WTC11 (cell line): ENCODE data around the gene NPY2R. TPM values are rescaled to one million over a fixed set of nuclear protein-coding genes. Genes with fewer than 3 reads are reported as not detected.

Experiments
- ATAC-seq: fragments of 200-7000 bp; cut with Tn5 transposase; 2 replicates; pipeline ENCODE4 v1.10.0; 2021; ENCODE audit warnings: mild to moderate bottlenecking, moderate library complexity
- CTCF ChIA-PET: fragments of 300-600 bp; sonication (Branson Sonifier 250); formaldehyde crosslinking; loops from one replicate; lab custom pipeline; 2021; ENCODE audit warnings: antibody characterized with exemption; lab: Charles Lee
- POLR2A ChIA-PET: fragments of 350-600 bp; sonication (Branson Sonifier 250); formaldehyde crosslinking; loops from one replicate; lab custom pipeline; 2021; ENCODE audit warnings: antibody characterized with exemption; lab: Charles Lee
- DNase-seq: peaks from one replicate; pipeline ENCODE4 v3.0.0; 2021; ENCODE audit warnings: low spot score
- H3K27ac Mint-ChIP-seq: 2 replicates; pipeline ENCODE4 v1.8.0; 2021; ENCODE audit warnings: mixed read lengths
- H3K27me3 Mint-ChIP-seq: 2 replicates; pipeline ENCODE4 v1.8.0; 2021; ENCODE audit warnings: low read depth, mild to moderate bottlenecking, moderate library complexity, mixed read lengths
- H3K36me3 Mint-ChIP-seq: 2 replicates; pipeline ENCODE4 v1.8.0; 2021; ENCODE audit warnings: mixed read lengths
- H3K4me1 Mint-ChIP-seq: 2 replicates; pipeline ENCODE4 v1.8.0; 2022; ENCODE audit warnings: mixed read lengths
- H3K4me3 Mint-ChIP-seq: 2 replicates; pipeline ENCODE4 v1.8.0; 2021; ENCODE audit warnings: mild to moderate bottlenecking, moderate library complexity, mixed read lengths
- H3K9me3 Mint-ChIP-seq: 2 replicates; pipeline ENCODE4 v1.8.0; 2021; ENCODE audit warnings: mixed read lengths
- ATF2 ChIP-seq: sonication (generic); formaldehyde crosslinking; IDR thresholded peaks from 2 replicates; pipeline ENCODE4 v1.8.1; 2022; ENCODE audit warnings: low read depth, missing genetic modification reagents, borderline replicate concordance
- CREB1 ChIP-seq: sonication (generic); formaldehyde crosslinking; IDR thresholded peaks from 2 replicates; pipeline ENCODE4 v1.8.0; 2023; ENCODE audit warnings: mild to moderate bottlenecking, missing genetic modification reagents
- HMGA2 ChIP-seq: fragments of 250-450 bp; sonication (Bioruptor Pico); IDR thresholded peaks from 2 replicates; pipeline ENCODE4 v1.4.0; 2021; ENCODE audit warnings: mild to moderate bottlenecking, moderate library complexity
- KAT7 ChIP-seq: sonication (generic); formaldehyde crosslinking; IDR thresholded peaks from 2 replicates; pipeline ENCODE4 v1.8.1; 2023; ENCODE audit warnings: missing genetic modification reagents, mild to moderate bottlenecking, borderline replicate concordance
- MLX ChIP-seq: sonication (generic); formaldehyde crosslinking; IDR thresholded peaks from 2 replicates; pipeline ENCODE4 v1.8.1; 2023; ENCODE audit warnings: mild to moderate bottlenecking, missing genetic modification reagents, moderate library complexity
- NR1H2 ChIP-seq: sonication (generic); formaldehyde crosslinking; IDR thresholded peaks from 2 replicates; pipeline ENCODE4 v1.9.0; 2021; ENCODE audit warnings: mild to moderate bottlenecking, moderate library complexity, missing genetic modification reagents
- PRRX2 ChIP-seq: fragments of 250-450 bp; sonication (Bioruptor Pico); IDR thresholded peaks from 2 replicates; pipeline ENCODE4 v1.8.0; 2021; ENCODE audit warnings: mild to moderate bottlenecking
- SP1 ChIP-seq: sonication (generic); formaldehyde crosslinking; conservative IDR thresholded peaks from 2 replicates; pipeline ENCODE4 v1.8.1; 2022; ENCODE audit warnings: missing genetic modification reagents
- TEAD1 ChIP-seq: sonication (generic); formaldehyde crosslinking; IDR thresholded peaks from 2 replicates; pipeline ENCODE4 v1.8.0; 2022; ENCODE audit warnings: mild to moderate bottlenecking, missing genetic modification reagents
- USF2 ChIP-seq: sonication (generic); formaldehyde crosslinking; IDR thresholded peaks from 2 replicates; pipeline ENCODE4 v1.8.1; 2023; ENCODE audit warnings: mild to moderate bottlenecking, missing genetic modification reagents, moderate library complexity
- ZBTB21 ChIP-seq: sonication (generic); formaldehyde crosslinking; IDR thresholded peaks from 2 replicates; pipeline ENCODE4 v1.8.1; 2023; ENCODE audit warnings: mild to moderate bottlenecking, missing genetic modification reagents, borderline replicate concordance
- ZBTB43 ChIP-seq: sonication (generic); formaldehyde crosslinking; IDR thresholded peaks from 2 replicates; pipeline ENCODE4 v1.8.1; 2023; ENCODE audit warnings: mild to moderate bottlenecking, missing genetic modification reagents
- ZNF219 ChIP-seq: sonication (generic); formaldehyde crosslinking; IDR thresholded peaks from 2 replicates; pipeline ENCODE4 v1.8.0; 2023; ENCODE audit warnings: missing genetic modification reagents, mild to moderate bottlenecking, borderline replicate concordance
- ZNF281 ChIP-seq: sonication (generic); formaldehyde crosslinking; IDR thresholded peaks from 2 replicates; pipeline ENCODE4 v1.8.0; 2023; ENCODE audit warnings: mild to moderate bottlenecking, missing genetic modification reagents
- ZNF423 ChIP-seq: fragments of 250-450 bp; sonication (Bioruptor Pico); IDR thresholded peaks from 2 replicates; pipeline ENCODE4 v2.1.2; 2022; ENCODE audit warnings: mild to moderate bottlenecking, moderate library complexity
- ZNF512 ChIP-seq: sonication (generic); formaldehyde crosslinking; IDR thresholded peaks from 2 replicates; pipeline ENCODE4 v1.8.1; 2022; ENCODE audit warnings: missing genetic modification reagents, borderline replicate concordance
- ZSCAN18 ChIP-seq: fragments of 250-450 bp; sonication (Bioruptor Pico); IDR thresholded peaks from 2 replicates; pipeline ENCODE4 v2.1.2; 2022; ENCODE audit warnings: mild to moderate bottlenecking, moderate library complexity
- total RNA-seq: library from RNA; stranded (reverse); gene quantifications from 3 replicates; pipeline ENCODE4 v1.2.3, GENCODE V29; 2021

NPY2R gene
- total RNA-seq, 1 experiment from 2014 or later, result 0.48 TPM

GRCh38 chr4:155186972-155187371 is 21.5 kb upstream of the NPY2R start:
- ChIA-PET POLR2A (no interaction called here), CTCF (no interaction called here)
- Mint-ChIP-seq H3K9me3 (no peaks in the 10 kb centered on the region), H3K4me3 (no peak overlapping the region), H3K27ac (no peak overlapping the region), H3K4me1 (no peaks in the 10 kb centered on the region), H3K36me3 (no peaks in the 10 kb centered on the region), H3K27me3 (no peaks in the 10 kb centered on the region)
- no peak for DNase-seq
- no peak for ATAC-seq
- TF ChIP-seq ZNF281 (CRISPR knock-in tag) (no peak), ZNF219 (CRISPR knock-in tag) (no peak), ZBTB43 (no peak), SP1 (CRISPR knock-in tag) (no peak), ZNF512 (no peak), ZSCAN18 (CRISPR knock-in tag) (no peak), KAT7 (CRISPR knock-in tag) (no peak), PRRX2 (CRISPR knock-in tag) (no peak), USF2 (CRISPR knock-in tag) (no peak), CREB1 (no peak), TEAD1 (no peak), ZNF423 (no peak), NR1H2 (CRISPR knock-in tag) (no peak), MLX (CRISPR knock-in tag) (no peak), HMGA2 (CRISPR knock-in tag) (no peak)

- TF ChIP-seq ZBTB21 (CRISPR knock-in tag) (no peak), ATF2 (CRISPR knock-in tag) (no peak)
- TF ChIP-seq, all 79 proteins: peak for 0
- H3K27ac Mint-ChIP-seq, result no peak overlapping the region
- no peaks in the 10 kb centered on the region for H3K4me1 Mint-ChIP-seq
- no peaks in the 10 kb centered on the region for H3K36me3 Mint-ChIP-seq
- no peak for DNase-seq
- POLR2A ChIA-PET, result no interaction called here
- CTCF ChIA-PET, result no interaction called here
- no peak for ATAC-seq
- no peak overlapping the region for H3K4me3 Mint-ChIP-seq
- H3K9me3 Mint-ChIP-seq, result no peaks in the 10 kb centered on the region
- H3K27me3 Mint-ChIP-seq, result no peaks in the 10 kb centered on the region
Observed at GRCh38 chr4:155187989-155188388, 20.4 kb upstream of the NPY2R start.
